Mesendoderm (in vitro differentiated cells): Measurements from ENCODE around the gene TEDC2.

Source experiments
- DNase-seq: peaks from one replicate; pipeline ENCODE4 v3.0.0; 2013
- H2AK5ac ChIP-seq: 2 replicates; pipeline ENCODE4 v1.6.1; 2013; ENCODE audit warnings: low read length, inconsistent platforms
- H2BK120ac ChIP-seq: 2 replicates; pipeline ENCODE4 v1.6.1; 2013; ENCODE audit warnings: low read depth, mild to moderate bottlenecking, low read length, moderate library complexity, mixed read lengths
- H2BK15ac ChIP-seq: replicated peaks from 2 replicates; pipeline ENCODE4 v1.6.1; 2013; ENCODE audit warnings: low read depth, mild to moderate bottlenecking, moderate library complexity
- H2BK5ac ChIP-seq: 2 replicates; pipeline ENCODE4 v1.6.1; 2013; ENCODE audit warnings: low read length, inconsistent platforms
- H3K18ac ChIP-seq: 2 replicates; pipeline ENCODE4 v1.6.1; 2013; ENCODE audit warnings: mild to moderate bottlenecking, low read length, mixed read lengths
- H3K23ac ChIP-seq: one replicate; pipeline ENCODE4 v1.6.1; 2013; ENCODE audit warnings: low read length
- H3K27ac ChIP-seq: 2 replicates; pipeline ENCODE4 v1.5.1; 2013; ENCODE audit warnings: low read depth, mild to moderate bottlenecking, inconsistent platforms, low read length, moderate library complexity
- H3K27me3 ChIP-seq: 2 replicates; pipeline ENCODE4 v1.6.1; 2013; ENCODE audit warnings: low read length, control low read depth, mild to moderate bottlenecking, inconsistent platforms; ENCODE audit not compliant: insufficient read depth, poor library complexity
- H3K36me3 ChIP-seq: 2 replicates; pipeline ENCODE4 v1.6.1; 2013; ENCODE audit warnings: low read length, inconsistent platforms; ENCODE audit not compliant: control insufficient read depth, insufficient read depth
- H3K4ac ChIP-seq: one replicate; pipeline ENCODE4 v1.6.1; 2013; ENCODE audit warnings: low read depth, mild to moderate bottlenecking, low read length, moderate library complexity
- H3K4me1 ChIP-seq: 2 replicates; pipeline ENCODE4 v1.6.1; 2013; ENCODE audit warnings: low read depth, low read length, inconsistent platforms; ENCODE audit not compliant: control insufficient read depth
- H3K4me2 ChIP-seq: 2 replicates; pipeline ENCODE4 v1.6.1; 2013; ENCODE audit warnings: low read length
- H3K4me3 ChIP-seq: 2 replicates; pipeline ENCODE4 v1.5.1; 2013; ENCODE audit warnings: mild to moderate bottlenecking, low read length
- H3K56ac ChIP-seq: one replicate; pipeline ENCODE4 v1.6.1; 2013; ENCODE audit warnings: low read length
- H3K79me1 ChIP-seq: 2 replicates; pipeline ENCODE4 v1.6.1; 2013; ENCODE audit warnings: low read length, inconsistent platforms
- H3K79me2 ChIP-seq: 2 replicates; pipeline ENCODE4 v1.6.1; 2013; ENCODE audit warnings: mild to moderate bottlenecking, low read length; ENCODE audit not compliant: control insufficient read depth, insufficient read depth
- H3K9ac ChIP-seq: 2 replicates; pipeline ENCODE4 v1.6.1; 2013; ENCODE audit warnings: low read length, inconsistent platforms
- H4K5ac ChIP-seq: one replicate; pipeline ENCODE4 v1.6.1; 2013; ENCODE audit warnings: low read length
- H4K8ac ChIP-seq: one replicate; pipeline ENCODE4 v1.6.1; 2013; ENCODE audit warnings: low read depth, mild to moderate bottlenecking, control low read depth, low read length, moderate library complexity
- WGBS: extraction: QIAGEN DNeasy Blood & Tissue Kit; methylation state at CpG from one replicate; pipeline ENCODE4 v1.1.7; 2013; ENCODE audit warnings: low lambda C conversion rate, missing lambda C conversion rate; ENCODE audit not compliant: insufficient coverage; ENCODE audit errors: extremely low coverage; 5-methylcytosine and 5-hydroxymethylcytosine counted together

TEDC2 gene

DNA sequence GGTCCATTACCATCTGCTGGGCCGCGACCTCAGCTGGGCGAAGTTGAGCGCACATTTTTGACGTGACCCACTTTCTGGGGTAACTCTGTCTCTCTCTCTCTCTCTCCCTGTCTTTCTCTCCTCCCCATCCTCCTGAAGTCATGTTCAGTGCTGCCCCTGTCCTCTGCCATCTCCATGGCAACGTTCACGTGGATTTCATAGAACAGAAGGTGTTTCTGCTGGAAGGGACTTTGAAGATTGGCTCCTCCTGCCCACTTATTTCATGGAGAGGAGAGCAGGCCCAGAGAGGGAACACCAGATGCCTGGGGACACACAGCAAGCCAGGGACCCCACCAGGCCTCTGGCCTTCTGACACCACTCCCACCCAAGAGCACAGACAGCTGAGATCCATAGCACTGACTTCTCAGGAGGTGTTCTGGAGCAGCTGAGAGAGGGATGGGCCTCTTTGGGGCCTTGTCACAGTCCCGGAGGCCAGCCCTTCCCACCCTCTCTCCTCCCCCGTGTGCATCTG is 34.8 kb upstream of the TEDC2 start:
- no peak overlapping the region for H4K5ac ChIP-seq
- no peak overlapping the region for H3K27ac ChIP-seq
- peaks cover 3% of the 10 kb centered on the region for H3K4me1 ChIP-seq
- H2BK5ac ChIP-seq = no peak overlapping the region
- H3K18ac ChIP-seq = no peak overlapping the region
- H3K27me3 ChIP-seq = no peaks in the 10 kb centered on the region
- H3K4me3 ChIP-seq = no peak overlapping the region
- no peak overlapping the region for H2BK15ac ChIP-seq
- no peak overlapping the region for H3K9ac ChIP-seq
- H3K23ac ChIP-seq = no peak overlapping the region
- no peaks in the 10 kb centered on the region for H3K36me3 ChIP-seq
- H3K4me2 ChIP-seq = no peak overlapping the region
- no peak for DNase-seq
- no CpG with 5 or more reads among the region's 9 CpGs for WGBS
- H2AK5ac ChIP-seq = no peak overlapping the region
- H3K79me2 ChIP-seq = peaks cover 5% of the 10 kb centered on the region
- no peak overlapping the region for H3K56ac ChIP-seq
- H4K8ac ChIP-seq = no peak overlapping the region
- peaks cover 1% of the 10 kb centered on the region for H3K79me1 ChIP-seq
- H2BK120ac ChIP-seq = no peak overlapping the region
- H3K4ac ChIP-seq = no peak overlapping the region

DNA sequence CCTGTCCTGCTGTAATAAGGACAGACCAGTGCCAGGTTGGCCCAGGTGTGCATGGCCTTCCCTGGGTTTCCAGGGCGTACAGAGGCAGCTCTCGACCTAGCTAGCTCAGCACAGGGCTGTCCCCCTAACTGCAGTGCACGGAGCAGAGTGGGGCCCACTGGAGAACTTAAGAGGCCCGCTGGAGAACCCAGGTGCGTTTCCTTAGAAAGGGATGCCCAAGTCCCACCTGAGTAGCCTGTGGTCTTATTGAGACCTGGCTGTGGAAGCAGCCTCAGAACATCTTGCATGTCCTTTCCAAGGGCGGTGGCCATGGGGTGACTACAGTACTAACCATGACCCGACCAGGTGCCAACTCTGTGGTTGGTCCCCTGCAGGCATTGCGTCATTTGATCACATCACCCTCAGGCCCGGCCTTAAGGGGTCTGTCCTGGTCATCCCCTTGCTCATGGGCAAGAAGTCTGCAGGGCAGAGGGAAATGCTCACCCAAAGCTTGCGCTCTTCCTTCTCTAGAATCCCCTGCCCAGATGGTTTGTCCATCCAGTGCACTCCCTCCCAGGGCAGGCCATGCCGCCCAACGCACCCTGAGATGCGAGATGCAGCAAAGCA is 34.0 kb upstream of the TEDC2 start:
- no peak overlapping the region for H2AK5ac ChIP-seq
- no peak overlapping the region for H3K4me3 ChIP-seq
- H3K9ac ChIP-seq = no peak overlapping the region
- WGBS = no CpG with 5 or more reads among the region's 13 CpGs
- H4K8ac ChIP-seq = no peak overlapping the region
- DNase-seq = no peak
- no peak overlapping the region for H2BK120ac ChIP-seq
- H3K36me3 ChIP-seq = no peaks in the 10 kb centered on the region
- peaks cover 6% of the 10 kb centered on the region for H3K79me1 ChIP-seq
- H3K79me2 ChIP-seq = peaks cover 12% of the 10 kb centered on the region
- no peak overlapping the region for H3K56ac ChIP-seq
- H3K27ac ChIP-seq = no peak overlapping the region
- H3K4me1 ChIP-seq = peaks cover 5% of the 10 kb centered on the region
- no peaks in the 10 kb centered on the region for H3K27me3 ChIP-seq
- no peak overlapping the region for H4K5ac ChIP-seq
- H3K4me2 ChIP-seq = no peak overlapping the region
- no peak overlapping the region for H3K4ac ChIP-seq
- H3K18ac ChIP-seq = no peak overlapping the region
- no peak overlapping the region for H2BK5ac ChIP-seq
- H3K23ac ChIP-seq = no peak overlapping the region
- H2BK15ac ChIP-seq = no peak overlapping the region

DNA sequence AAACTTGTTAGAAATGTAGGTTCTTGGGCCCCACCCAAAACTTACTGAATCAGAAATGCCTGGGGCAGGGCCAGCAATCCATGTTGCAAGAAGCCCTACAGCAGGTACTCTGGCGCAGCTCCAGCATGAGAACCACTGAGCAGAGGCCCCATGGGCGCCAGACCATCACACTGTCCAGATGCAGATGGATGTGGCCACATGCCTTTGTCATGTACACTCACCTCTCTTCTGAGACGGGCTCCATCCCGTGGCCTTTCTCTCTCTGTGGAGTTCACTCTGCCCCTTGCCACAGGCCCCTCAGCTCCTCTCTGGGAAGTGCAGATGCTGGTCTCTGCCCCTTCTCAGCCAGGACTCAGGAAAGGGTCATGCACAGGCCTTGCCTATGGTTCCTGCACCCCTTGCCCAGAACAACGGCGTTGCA is 33.0 kb upstream of the TEDC2 start:
- Histone ChIP-seq H3K36me3 (no peaks in the 10 kb centered on the region), H3K4me2 (no peak overlapping the region), H2AK5ac (no peak overlapping the region), H3K27me3 (no peaks in the 10 kb centered on the region), H3K56ac (peak overlapping the region; percentile 49), H3K79me2 (peaks cover 16% of the 10 kb centered on the region), H2BK120ac (no peak overlapping the region), H2BK15ac (no peak overlapping the region), H3K23ac (no peak overlapping the region), H3K4me3 (no peak overlapping the region), H3K27ac (no peak overlapping the region), H3K18ac (no peak overlapping the region), H3K79me1 (peaks cover 8% of the 10 kb centered on the region), H2BK5ac (no peak overlapping the region), H3K9ac (no peak overlapping the region), H3K4ac (no peak overlapping the region), H4K5ac (no peak overlapping the region), H4K8ac (no peak overlapping the region), H3K4me1 (peaks cover 5% of the 10 kb centered on the region)
- WGBS = no CpG with 5 or more reads among the region's 6 CpGs
- DNase-seq = no peak

DNA sequence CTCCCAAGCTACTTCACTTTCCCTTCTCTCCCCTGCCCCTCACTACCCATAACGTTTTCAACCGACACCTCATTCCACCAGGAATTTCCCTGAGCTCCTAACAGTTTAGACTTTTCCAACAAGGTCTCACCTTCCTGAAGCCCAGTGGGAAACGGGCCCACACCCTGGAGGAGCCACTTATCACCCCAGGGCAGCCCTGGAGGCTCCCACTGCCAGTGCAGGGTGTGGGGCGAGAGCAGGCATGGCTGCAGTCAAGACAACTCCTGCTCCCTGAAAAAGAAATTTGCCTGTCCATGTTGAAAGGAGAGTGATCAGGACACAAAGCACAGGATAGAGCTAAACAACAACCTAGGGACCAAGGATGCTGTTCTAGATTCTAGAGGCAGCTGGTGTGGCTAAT is 32.4 kb upstream of the TEDC2 start:
- no peak overlapping the region for H2BK15ac ChIP-seq
- no CpG with 5 or more reads among the region's 4 CpGs for WGBS

DNA sequence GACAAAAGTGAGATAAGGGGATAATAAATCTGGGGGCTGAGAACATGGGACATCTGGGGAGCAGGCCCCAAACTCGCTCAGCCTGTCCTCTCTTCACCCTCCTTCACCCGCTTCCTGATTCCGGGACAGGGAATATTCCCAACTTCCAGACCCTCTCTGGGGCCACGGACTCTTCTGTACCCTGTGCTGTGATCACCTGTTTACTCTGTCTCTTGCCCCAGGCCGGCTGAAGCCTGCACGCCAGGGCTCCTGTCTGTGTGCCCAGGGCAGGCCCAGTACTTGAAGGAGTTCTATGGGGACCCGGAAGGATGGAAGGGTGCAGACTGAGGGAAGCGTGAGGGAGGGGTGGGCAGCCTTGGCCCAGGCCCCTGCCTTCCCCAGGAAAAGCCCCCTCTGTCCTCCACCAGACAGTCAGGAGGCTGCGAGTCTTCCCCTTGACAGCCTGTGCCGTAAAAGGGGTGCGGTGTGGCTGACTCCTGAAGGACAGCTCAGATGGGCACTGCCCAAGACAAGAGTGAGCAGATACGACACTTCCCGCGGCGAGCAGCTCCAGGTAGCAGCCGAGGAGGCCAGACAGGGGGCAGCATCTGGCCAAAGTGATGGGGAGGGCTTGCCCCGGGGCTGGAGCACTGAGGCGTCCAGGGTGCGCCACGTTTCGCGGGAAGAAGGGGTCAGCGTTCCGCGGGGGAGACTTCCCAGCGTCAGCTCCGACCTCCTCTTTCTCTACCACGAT is 31.7 kb upstream of the TEDC2 start:
- peaks cover 16% of the 10 kb centered on the region for H3K79me2 ChIP-seq
- no peak overlapping the region for H2BK15ac ChIP-seq
- H3K9ac ChIP-seq = peak overlapping the region; percentile 98
- peak overlapping the region; percentile 57 for H3K4me3 ChIP-seq
- H3K79me1 ChIP-seq = peaks cover 14% of the 10 kb centered on the region
- no peak overlapping the region for H4K5ac ChIP-seq
- H3K36me3 ChIP-seq = peaks cover 9% of the 10 kb centered on the region
- no peak overlapping the region for H3K4ac ChIP-seq
- WGBS = no CpG with 5 or more reads among the region's 28 CpGs
- peak overlapping the region; percentile 13 for H3K27ac ChIP-seq
- DNase-seq = peak; percentile 76
- no peak overlapping the region for H3K23ac ChIP-seq
- H3K18ac ChIP-seq = peak overlapping the region; percentile 3
- no peaks in the 10 kb centered on the region for H3K27me3 ChIP-seq
- peaks cover 5% of the 10 kb centered on the region for H3K4me1 ChIP-seq
- no peak overlapping the region for H4K8ac ChIP-seq
- H3K4me2 ChIP-seq = peak overlapping the region; percentile 91
- H2BK5ac ChIP-seq = peak overlapping the region; percentile 80
- H3K56ac ChIP-seq = peak overlapping the region; percentile 99
- no peak overlapping the region for H2AK5ac ChIP-seq
- H2BK120ac ChIP-seq = no peak overlapping the region

More for the DNA sequence above, 32.4 kb upstream of the TEDC2 start:
- H3K27ac ChIP-seq = no peak overlapping the region
- H3K18ac ChIP-seq = no peak overlapping the region
- peaks cover 10% of the 10 kb centered on the region for H3K79me1 ChIP-seq
- no peak overlapping the region for H4K5ac ChIP-seq
- peaks cover 5% of the 10 kb centered on the region for H3K4me1 ChIP-seq
- H2BK120ac ChIP-seq = no peak overlapping the region
- H3K56ac ChIP-seq = peak overlapping the region; percentile 99
- H3K9ac ChIP-seq = no peak overlapping the region
- no peak overlapping the region for H3K4me3 ChIP-seq
- no peak overlapping the region for H3K4me2 ChIP-seq
- H3K79me2 ChIP-seq = peaks cover 16% of the 10 kb centered on the region
- H3K23ac ChIP-seq = no peak overlapping the region
- no peak overlapping the region for H2BK5ac ChIP-seq
- no peak overlapping the region for H2AK5ac ChIP-seq
- DNase-seq = no peak
- H4K8ac ChIP-seq = no peak overlapping the region
- H3K27me3 ChIP-seq = no peaks in the 10 kb centered on the region
- peaks cover 3% of the 10 kb centered on the region for H3K36me3 ChIP-seq
- no peak overlapping the region for H3K4ac ChIP-seq
